Activated CD4-positive, alpha-beta T cell treated with anti-CD3 and anti-CD28 coated beads for 48 hours (primary cell): ENCODE measurements around the gene PCBP3.

Source experiments
- DNase-seq: peaks from one replicate; pipeline ENCODE4 v3.0.0-alpha.2; 2020

The PCBP3 gene

GRCh38 chr21:45867041-45867666 lies 223.6 kb downstream of the PCBP3 start:
- no peak for DNase-seq

- no peak for DNase-seq
These were observed 224.2 kb downstream of the PCBP3 start for GRCh38 chr21:45867671-45868081.

- no peak for DNase-seq
These were observed 224.6 kb downstream of the PCBP3 start for GRCh38 chr21:45868086-45868485.

- DNase-seq, result no peak
These were observed 225.0 kb downstream of the PCBP3 start for GRCh38 chr21:45868488-45868887.

- DNase-seq, result no peak
These were observed 225.8 kb downstream of the PCBP3 start for GRCh38 chr21:45869121-45870007.

GRCh38 chr21:45870421-45870820 lies 226.9 kb downstream of the PCBP3 start:
- DNase-seq, result no peak

GRCh38 chr21:45870851-45871615 lies 227.5 kb downstream of the PCBP3 start:
- no peak for DNase-seq

- no peak for DNase-seq
These were observed 228.2 kb downstream of the PCBP3 start for GRCh38 chr21:45871616-45872236.

GRCh38 chr21:45872471-45872870 lies 228.9 kb downstream of the PCBP3 start:
- no peak for DNase-seq

- no peak for DNase-seq
These were observed 229.4 kb downstream of the PCBP3 start for GRCh38 chr21:45872902-45873301.

- no peak for DNase-seq
These were observed 229.9 kb downstream of the PCBP3 start for GRCh38 chr21:45873418-45873817.

GRCh38 chr21:45873866-45874265 lies 230.3 kb downstream of the PCBP3 start:
- no peak for DNase-seq

GRCh38 chr21:45874716-45875415 lies 231.3 kb downstream of the PCBP3 start:
- peak; percentile 20 for DNase-seq

GRCh38 chr21:45875416-45875760 lies 231.9 kb downstream of the PCBP3 start:
- DNase-seq, result no peak

- no peak for DNase-seq
These were observed 232.4 kb downstream of the PCBP3 start for GRCh38 chr21:45875881-45876280.

- no peak for DNase-seq
These were observed 233.1 kb downstream of the PCBP3 start for GRCh38 chr21:45876381-45877170.

- DNase-seq, result no peak
These were observed 233.6 kb downstream of the PCBP3 start for GRCh38 chr21:45877171-45877438.

GRCh38 chr21:45877821-45878469 lies 234.4 kb downstream of the PCBP3 start:
- no peak for DNase-seq

- DNase-seq, result peak; percentile 89
These were observed 236.9 kb downstream of the PCBP3 start for GRCh38 chr21:45880097-45881068.

GRCh38 chr21:45882645-45883044 lies 239.1 kb downstream of the PCBP3 start:
- DNase-seq, result no peak
